Colonic mucosa (tissue), 4 donors: Measurements from ENCODE around the gene SMAD3. TPM values are rescaled to one million over a fixed set of nuclear protein-coding genes. Genes with fewer than 3 reads are reported as not detected.

Experiments
- DNase-seq: peaks from one replicate; pipeline ENCODE4 v3.0.0-alpha.2; 2020
- H3K27ac ChIP-seq: fragments of 200-600 bp; one replicate; pipeline ENCODE4 v1.8.0; 2021
- H3K27me3 ChIP-seq: fragments of 200-600 bp; one replicate; pipeline ENCODE4 v1.8.0; 2021
- H3K36me3 ChIP-seq: fragments of 200-600 bp; one replicate; pipeline ENCODE4 v1.8.0; 2021
- H3K4me1 ChIP-seq: fragments of 200-600 bp; one replicate; pipeline ENCODE4 v1.8.0; 2021; ENCODE audit warnings: mild to moderate bottlenecking
- H3K4me3 ChIP-seq: fragments of 200-600 bp; one replicate; pipeline ENCODE4 v1.8.0; 2021
- H3K9ac ChIP-seq, 2 donors: one replicate each; pipeline ENCODE4 v1.7.0; 2013; ENCODE audit warnings: control low read depth in 2 of 2, low read depth in 2 of 2, low read length in 2 of 2
- H3K9me3 ChIP-seq: fragments of 200-600 bp; one replicate; pipeline ENCODE4 v1.8.0; 2021
- CTCF ChIP-seq: fragments of 200-600 bp; IDR thresholded peaks from one replicate; pipeline ENCODE4 v1.8.0; 2022; ENCODE audit warnings: antibody characterized with exemption, mild to moderate bottlenecking
- intact Hi-C: fragments of 100-400 bp; cut with DNase I; formaldehyde crosslinking; loops from one replicate; pipeline ENCODE4 v1.14.1; 2022
- total RNA-seq, 2 donors: library from RNA; stranded (reverse); fragmentation: NEBNext Ultra II Directional in 1 of 2; extraction: Animal tissue kit (Norgen Biotek cat#: 25700) in 1 of 2; gene quantifications; one replicate each; pipeline ENCODE4 v1.2.1, GENCODE V29; 2021
- donor health status: healthy.
- donor health status: DM: no; HTN: no; CAD: no.
- donor health status: DM: no; HTN: no; CAD: no.

SMAD3 gene
- total RNA-seq, 2 donors from 2014 or later: 38.6 to 62.1 TPM

GRCh38 chr15:67178569-67179210 is 113.3 kb downstream of the SMAD3 start:
- TF ChIP-seq CTCF: no peak
- H3K4me1 ChIP-seq: peaks cover 4% of the 10 kb centered on the region
- intact Hi-C loops: no loop called here
- no peak overlapping the region for H3K4me3 ChIP-seq
- DNase-seq: no peak
- no peaks in the 10 kb centered on the region for H3K27me3 ChIP-seq
- no peaks in the 10 kb centered on the region for H3K9me3 ChIP-seq
- H3K27ac ChIP-seq: peak overlapping the region; percentile 17
- no peak overlapping the region for H3K9ac ChIP-seq
- no peaks in the 10 kb centered on the region for H3K36me3 ChIP-seq

GRCh38 chr15:67179411-67179995 is 114.1 kb downstream of the SMAD3 start:
- intact Hi-C loops: no loop called here
- Histone ChIP-seq H3K27ac (no peak overlapping the region), H3K4me3 (no peak overlapping the region), H3K27me3 (no peaks in the 10 kb centered on the region), H3K9me3 (no peaks in the 10 kb centered on the region), H3K4me1 (peaks cover 4% of the 10 kb centered on the region), H3K9ac (no peak overlapping the region), H3K36me3 (peaks cover 2% of the 10 kb centered on the region)
- no peak for TF ChIP-seq CTCF
- no peak for DNase-seq

- Histone ChIP-seq H3K36me3 (peaks cover 7% of the 10 kb centered on the region), H3K4me3 (no peak overlapping the region), H3K9ac (no peak overlapping the region), H3K4me1 (peaks cover 4% of the 10 kb centered on the region), H3K27me3 (no peaks in the 10 kb centered on the region), H3K9me3 (no peaks in the 10 kb centered on the region), H3K27ac (no peak overlapping the region)
- intact Hi-C loops: no loop called here
- no peak for DNase-seq
- TF ChIP-seq CTCF: no peak
These were observed 114.6 kb downstream of the SMAD3 start for GRCh38 chr15:67180035-67180434.

- Histone ChIP-seq H3K4me1 (no peaks in the 10 kb centered on the region), H3K36me3 (peaks cover 8% of the 10 kb centered on the region), H3K27ac (no peak overlapping the region), H3K27me3 (no peaks in the 10 kb centered on the region), H3K4me3 (no peak overlapping the region), H3K9ac (no peak overlapping the region), H3K9me3 (no peaks in the 10 kb centered on the region)
- no peak for DNase-seq
- TF ChIP-seq CTCF: no peak
- intact Hi-C loops: no loop called here
These were observed 115.3 kb downstream of the SMAD3 start for GRCh38 chr15:67180514-67181191.

- Histone ChIP-seq H3K4me3 (no peak overlapping the region), H3K27ac (no peak overlapping the region), H3K36me3 (peaks cover 8% of the 10 kb centered on the region), H3K27me3 (no peaks in the 10 kb centered on the region), H3K9me3 (no peaks in the 10 kb centered on the region), H3K9ac (no peak overlapping the region), H3K4me1 (no peaks in the 10 kb centered on the region)
- intact Hi-C loops: no loop called here
- DNase-seq: peak; percentile 13
- no peak for TF ChIP-seq CTCF
These were observed 115.8 kb downstream of the SMAD3 start for GRCh38 chr15:67181221-67181639.
